RKO (cell line): ENCODE data around the gene KAZN.

Experiments used
- DNase-seq: peaks from one replicate; pipeline ENCODE4 v3.0.0-alpha.2; 2016; ENCODE audit warnings: low spot score

Gene KAZN

GRCh38 chr1:14774225-14774624 lies 175.7 kb downstream of the KAZN start:
- DNase-seq = no peak

- DNase-seq = no peak
Measured at GRCh38 chr1:14774988-14775387, 176.5 kb downstream of the KAZN start.

- DNase-seq = no peak
Measured at GRCh38 chr1:14775434-14775833, 176.9 kb downstream of the KAZN start.

DNA sequence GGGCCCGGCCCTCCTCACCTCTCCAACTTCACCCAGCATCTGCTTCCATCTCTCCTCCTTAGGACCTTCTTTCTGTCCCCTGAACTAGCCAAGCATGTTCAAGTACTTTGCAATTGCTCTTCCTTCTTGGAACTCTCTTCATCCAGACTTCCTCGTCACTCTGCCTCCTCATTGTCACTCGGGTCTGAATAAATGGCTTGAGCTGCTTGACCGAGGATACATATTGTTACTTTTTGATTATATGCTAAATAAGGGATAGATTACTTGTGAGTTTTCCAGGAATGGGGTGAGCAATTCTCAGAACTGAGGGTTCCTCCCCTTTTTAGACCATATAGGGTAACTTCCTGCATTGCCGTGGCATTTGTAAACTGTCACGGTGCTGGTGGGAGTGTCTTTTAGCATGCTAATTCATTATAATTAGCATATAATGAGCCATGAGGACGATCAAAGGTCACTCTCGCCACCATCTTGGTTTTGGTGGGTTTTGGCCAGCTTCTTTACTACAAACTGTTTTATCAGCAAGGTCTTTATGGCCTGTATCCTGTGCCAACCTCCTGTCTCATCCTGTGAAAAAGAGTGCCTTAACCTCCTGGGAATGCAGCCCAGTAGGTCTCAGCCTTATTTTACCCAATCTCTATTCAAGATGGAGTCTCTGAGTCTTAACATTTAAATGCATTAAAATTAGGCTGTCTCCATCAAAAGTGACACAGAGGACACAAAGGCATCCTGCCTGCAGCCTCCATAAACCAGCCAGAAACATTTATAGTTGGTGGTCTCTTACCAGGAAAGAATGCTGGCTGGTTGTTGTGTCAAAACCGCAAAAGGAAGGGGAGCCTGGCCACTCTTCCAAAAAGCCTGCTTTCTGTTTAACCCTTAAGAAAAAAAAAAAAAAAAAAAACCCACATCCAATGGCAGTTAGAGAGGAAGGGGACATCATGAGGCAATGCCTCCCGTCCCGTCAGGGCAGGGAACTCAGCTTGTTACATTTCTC lies 179.3 kb downstream of the KAZN start:
- DNase-seq = no peak

DNA sequence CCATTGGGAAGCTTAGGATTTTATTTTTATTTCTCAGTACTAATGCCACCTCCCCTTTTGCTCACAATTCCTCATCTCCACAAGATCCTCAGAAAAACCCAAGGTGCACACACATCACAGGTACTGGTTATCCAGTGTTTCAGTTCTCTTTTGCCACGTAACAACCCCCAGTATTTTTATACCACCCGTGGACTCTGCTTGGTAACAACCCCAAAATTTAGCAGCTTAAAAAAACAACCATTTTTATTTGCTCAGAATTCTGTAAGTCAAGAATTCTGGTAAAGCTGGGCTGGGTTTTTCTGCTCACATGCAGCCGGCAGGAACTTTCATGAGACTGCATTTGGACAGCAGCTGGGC lies 180.0 kb downstream of the KAZN start:
- DNase-seq = no peak

- DNase-seq = peak; percentile 4
Measured at GRCh38 chr1:14778898-14779865, 180.7 kb downstream of the KAZN start.

DNA sequence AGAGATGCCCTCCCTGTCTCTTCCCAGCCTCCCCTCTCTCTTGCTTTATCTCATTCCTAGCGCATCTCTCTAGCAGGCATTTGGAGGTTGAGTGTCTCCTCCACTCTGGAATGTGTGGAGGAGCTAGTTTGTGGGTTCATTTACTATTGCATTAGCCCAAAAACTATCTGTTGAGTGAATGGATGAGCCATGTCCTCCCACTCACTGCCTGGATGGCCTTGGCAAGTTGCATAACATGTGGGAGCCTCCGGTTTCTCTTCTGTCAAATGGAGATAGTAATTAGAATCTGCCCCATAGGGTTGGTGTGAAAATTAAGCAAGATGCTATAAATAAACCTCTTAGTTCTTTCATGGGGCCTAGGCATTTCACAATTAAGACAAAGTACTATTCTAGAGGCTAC lies 181.8 kb downstream of the KAZN start:
- DNase-seq = no peak

GRCh38 chr1:14781811-14782210 lies 183.3 kb downstream of the KAZN start:
- DNase-seq = no peak

DNA sequence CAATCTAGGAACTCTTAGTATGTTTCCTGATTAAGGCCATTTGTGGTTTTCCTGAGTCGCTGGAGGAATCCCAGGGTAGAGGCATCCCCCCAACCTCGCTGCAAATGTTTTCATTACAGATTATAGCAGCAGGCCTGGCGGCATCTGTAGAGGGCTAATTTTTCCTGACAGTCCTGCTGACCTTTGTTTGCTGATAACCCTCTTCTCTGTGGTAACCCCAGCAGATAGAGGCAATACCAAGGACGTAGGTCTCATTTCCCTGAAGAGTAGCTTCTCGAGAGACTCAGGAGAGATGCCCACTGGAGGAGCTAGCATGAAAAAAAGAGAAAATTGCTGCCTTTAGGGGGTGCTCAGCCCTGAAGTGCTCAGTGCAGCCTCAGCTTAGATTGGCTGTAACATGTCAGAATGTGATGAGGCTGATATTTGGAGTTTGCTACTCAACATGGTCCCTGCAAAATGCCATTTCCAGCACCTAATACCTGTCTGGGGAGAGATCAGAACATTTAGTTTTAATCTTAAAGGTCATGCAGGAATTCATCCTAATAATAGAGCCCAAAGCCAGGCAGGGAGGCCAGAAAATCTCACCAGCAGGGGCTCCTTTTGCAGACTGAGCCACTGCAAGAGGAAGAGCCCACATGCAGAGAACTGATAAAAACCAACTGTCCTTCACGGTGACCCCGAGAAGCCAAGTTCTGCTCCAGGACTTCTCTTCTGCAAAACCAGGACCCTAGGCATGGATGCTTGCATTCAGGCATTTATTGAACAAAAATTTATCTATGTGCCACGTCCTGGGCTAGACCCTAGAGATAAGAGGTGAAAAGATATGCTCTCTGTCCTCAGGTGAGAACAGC lies 184.5 kb downstream of the KAZN start:
- DNase-seq = no peak

- no peak for DNase-seq
Measured at GRCh38 chr1:14783592-14783886, 185.1 kb downstream of the KAZN start.

DNA sequence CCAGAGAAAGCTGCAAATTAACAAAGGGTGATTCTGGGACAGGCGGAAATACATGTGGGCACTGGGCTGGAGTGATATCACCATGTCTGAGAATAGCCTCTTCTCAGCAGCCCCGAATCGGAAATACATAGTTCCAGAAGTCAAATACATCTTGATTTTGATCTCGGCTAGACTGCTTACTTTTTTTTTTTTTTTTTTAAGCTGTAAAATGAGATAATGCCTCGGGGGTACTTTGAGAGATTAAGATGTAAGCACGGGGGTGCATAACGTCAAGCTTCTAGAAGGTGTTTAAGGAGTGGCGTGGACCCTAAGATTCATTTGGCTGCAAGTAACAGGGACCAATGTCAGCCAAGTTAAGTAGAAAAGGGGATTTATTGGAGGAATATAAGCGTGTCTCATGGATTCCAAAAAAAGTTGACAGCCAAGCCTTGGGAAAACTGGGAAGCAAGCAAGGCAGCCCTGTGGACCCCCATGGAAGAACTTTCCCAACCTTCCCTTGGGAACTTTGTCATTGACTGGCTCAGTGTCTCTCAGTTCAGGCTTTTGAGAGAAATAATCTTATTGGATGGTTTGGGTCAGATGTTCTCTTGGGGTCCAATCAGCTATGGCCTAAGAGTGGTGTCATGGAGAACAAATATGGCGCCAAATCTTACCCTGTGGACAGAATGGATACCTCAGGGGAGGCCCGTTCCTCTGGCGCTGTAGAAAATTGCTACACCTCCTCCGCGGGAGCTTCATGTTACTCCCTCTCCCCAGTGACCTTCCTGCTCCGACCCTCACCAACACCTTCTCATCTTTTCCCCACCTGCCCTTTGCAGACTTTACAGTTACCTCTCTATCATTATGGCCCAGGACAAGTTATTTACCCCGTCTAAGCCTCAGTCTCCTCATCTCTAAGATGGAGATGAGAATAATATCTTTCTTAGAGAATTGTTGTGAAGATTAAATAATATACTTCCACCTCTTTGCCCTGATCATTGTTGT lies 186.6 kb downstream of the KAZN start:
- no peak for DNase-seq

DNA sequence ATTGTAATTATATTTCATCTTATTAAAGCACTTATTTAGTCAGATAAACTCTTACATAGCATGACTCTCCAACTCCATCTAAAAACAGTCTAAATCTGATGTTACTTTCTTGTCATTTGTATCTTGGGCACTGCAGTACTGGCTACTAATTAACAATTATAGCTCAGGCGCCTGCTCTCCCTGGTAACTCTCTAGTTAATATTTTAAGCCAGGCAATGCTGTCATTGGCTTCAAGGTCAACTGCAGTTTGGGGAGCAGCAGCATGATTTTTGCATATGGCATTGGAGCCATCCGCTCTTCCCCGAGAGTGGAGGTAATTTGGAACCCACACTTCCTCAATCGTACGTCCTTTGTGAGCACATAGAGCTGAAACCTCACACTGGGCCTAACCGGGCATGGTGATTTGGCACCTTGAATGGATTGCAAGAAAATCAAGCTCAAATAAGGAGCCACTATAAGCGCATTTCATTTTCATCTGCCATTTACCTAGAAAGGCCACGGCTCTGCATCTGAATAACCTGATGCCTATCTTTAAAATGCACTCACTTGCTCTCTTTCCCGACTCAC lies 187.7 kb downstream of the KAZN start:
- DNase-seq = no peak

DNA sequence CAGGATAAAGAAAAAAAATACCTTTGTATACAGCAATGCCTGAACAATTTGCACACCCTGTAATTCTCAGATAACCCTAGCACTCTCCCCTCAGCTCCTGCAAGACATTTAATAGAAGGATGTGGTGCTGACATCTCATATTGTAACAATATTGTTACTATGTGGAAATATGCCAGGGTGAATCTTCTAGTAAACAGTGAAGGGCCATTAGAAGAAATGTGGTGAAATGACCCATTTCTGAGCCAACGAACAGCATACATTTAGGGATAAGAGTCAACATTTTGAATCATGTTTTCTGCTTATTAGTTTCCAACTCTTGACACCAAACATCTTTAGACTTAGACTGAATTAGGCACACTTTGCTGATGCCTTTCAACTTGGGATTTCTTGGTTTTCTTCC lies 188.2 kb downstream of the KAZN start:
- no peak for DNase-seq

DNA sequence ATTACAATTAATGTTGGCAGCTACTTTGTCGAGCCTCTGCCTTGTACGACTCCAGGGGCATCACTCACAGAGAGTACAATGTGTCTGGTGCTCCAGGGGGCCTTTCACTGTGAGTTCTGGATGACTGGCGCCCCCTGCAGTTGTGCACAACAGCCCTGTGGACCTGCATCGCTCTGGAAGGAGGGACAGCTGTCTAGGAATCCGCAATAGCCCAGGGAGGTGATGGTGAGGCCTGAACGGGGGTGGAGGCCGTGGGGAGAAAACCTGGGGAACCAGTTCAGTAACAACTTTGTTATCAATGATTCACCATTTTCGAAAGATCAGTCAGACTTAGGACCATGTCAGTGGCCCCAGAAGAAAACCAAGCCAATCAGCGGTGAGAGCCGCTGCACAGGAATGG lies 189.1 kb downstream of the KAZN start:
- no peak for DNase-seq

DNA sequence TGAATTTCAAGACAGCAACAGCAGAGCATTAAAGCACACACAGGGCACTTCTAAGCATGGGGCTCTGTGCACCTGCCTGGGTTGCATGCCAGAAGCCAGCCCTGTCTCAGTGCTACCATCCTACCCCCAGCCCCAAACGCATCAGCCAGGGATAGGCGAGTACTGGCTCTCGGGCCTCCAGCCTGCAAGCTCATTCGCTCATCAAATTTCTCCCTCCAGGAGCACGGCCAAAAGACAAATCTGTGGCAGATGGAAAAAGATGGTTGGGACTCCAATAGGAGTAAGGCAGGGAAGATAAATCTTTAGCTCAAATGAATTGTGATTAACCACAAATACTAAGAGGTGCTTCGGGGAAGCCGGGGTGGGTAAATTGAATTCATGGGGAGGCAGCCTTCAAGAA lies 189.6 kb downstream of the KAZN start:
- DNase-seq = no peak

DNA sequence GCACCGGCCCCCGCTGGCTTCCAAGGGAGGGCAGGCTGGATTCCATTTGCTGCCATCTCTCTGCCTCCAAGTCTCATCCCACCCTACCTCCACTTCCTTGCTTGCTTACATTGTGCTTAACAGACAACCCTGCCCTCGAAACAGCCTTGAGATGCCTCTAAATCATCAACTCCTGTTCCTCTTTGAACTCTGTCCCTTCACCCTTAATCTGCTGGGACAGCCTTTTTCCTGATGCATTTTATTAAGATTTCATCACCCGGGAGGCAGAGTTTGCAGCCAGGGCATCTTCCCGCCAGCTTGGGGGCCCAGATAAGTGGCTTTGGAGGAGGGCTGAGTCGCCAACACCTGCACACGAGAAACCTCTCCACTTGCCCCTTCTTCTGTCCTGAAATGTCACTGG lies 192.5 kb downstream of the KAZN start:
- no peak for DNase-seq

DNA sequence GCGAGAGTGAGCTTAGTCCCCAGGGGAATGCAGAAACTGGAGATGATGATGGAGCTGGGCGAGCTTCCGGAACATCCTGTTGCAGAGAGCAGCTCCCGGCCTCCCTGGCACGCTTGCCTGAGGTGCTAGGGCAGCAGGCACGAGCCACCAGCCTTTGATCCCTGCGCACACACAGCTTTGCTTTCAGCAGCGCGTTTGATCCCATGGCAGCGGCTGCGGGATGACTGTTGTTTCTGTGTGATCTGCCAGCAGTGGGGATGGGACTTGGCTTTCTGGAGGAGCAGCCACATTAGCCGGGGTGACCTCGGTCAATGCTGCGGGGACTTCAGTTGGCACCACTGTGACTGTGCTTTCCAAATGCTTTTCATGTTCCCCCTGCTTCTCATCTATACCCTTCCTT lies 193.2 kb downstream of the KAZN start:
- no peak for DNase-seq

DNA sequence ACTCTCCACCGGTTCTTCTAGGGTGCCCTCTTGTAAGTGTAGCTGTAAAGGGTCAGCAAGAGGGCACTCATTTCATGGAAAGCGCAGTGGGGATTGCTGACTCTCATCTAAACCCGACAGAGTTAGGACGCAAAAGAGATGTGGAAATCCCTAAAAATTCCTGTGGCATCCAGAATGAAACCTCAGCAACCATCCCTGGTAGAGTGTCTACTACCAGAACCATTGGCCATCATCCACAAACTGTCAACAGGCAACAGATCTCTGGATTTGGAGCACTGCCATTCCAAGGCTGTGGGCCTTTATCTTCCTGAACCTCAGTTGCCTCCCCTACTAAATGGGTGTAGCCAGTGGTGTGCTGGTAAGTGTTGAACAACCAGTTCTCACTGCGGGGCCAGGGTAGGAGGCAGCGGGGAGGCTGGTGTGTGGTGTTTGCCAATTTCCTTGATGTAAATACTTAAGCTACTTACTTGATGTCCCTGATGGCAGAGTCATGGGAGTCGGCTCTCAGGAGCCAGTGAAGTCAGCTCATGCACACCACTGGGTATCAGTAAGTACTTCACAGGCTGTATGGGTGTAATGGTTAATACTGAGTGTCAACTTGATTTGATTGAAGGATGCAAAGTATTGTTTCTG lies 195.8 kb downstream of the KAZN start:
- DNase-seq = no peak

- DNase-seq = no peak
Measured at GRCh38 chr1:14794906-14795305, 196.4 kb downstream of the KAZN start.

GRCh38 chr1:14795589-14795988 lies 197.1 kb downstream of the KAZN start:
- DNase-seq = no peak
